ENCODE results near the gene MFSD6. TPM values are rescaled to one million over a fixed set of nuclear protein-coding genes. Genes with fewer than 3 reads are reported as not detected.

MFSD6 gene
- total and polyA plus RNA-seq, 2 of the 8 experiments (the other 6 are each of a cell fraction or from before 2014, with no cell fraction given), result 1.8 to 5.1 TPM

- no peaks in the 10 kb centered on the region for H3K27me3 ChIP-seq (replicated peaks in 1 of 4; ENCODE audit: control insufficient read depth in 3 of 4, extremely low read depth in 1 of 4, insufficient read depth in 3 of 4, low read length in 3 of 4)
- no peak overlapping the region for H3K4ac ChIP-seq (replicated peaks; ENCODE audit: insufficient read length, low read depth, low read length)
- no peak overlapping the region for H4K5ac ChIP-seq (ENCODE audit: insufficient read length, low read depth, low read length)
- no peak overlapping the region for H4K91ac ChIP-seq (replicated peaks; ENCODE audit: insufficient read length, low read length)
- H2BK120ac ChIP-seq (replicated peaks; ENCODE audit: low read depth, low read length), result no peak overlapping the region
- 90% methylated on average over 5 of the region's 5 CpGs; no CpG with 5 or more reads in 1 of the 2 experiments for WGBS, 2 experiments (ENCODE audit: extremely low coverage in 1 of 2, insufficient coverage in 1 of 2, insufficient read length in 1 of 2, insufficient replicate concordance in 2 of 2, low coverage in 1 of 2, low lambda C conversion rate in 2 of 2, missing lambda C conversion rate in 1 of 2)
- DNase-seq (ENCODE audit: low read depth in 1 of 2, low spot score in 2 of 2) (no peak), FAIRE-seq (no peak)
- H4K20me1 ChIP-seq (replicated peaks in 1 of 2; ENCODE audit: control insufficient read depth in 1 of 2, insufficient read depth in 2 of 2, low read length in 2 of 2), result no peaks in the 10 kb centered on the region
- no peaks in the 10 kb centered on the region for H3K79me2 ChIP-seq (ENCODE audit: control insufficient read depth in 1 of 2, insufficient read depth in 2 of 2, low read length in 2 of 2)
- H2AK5ac ChIP-seq (ENCODE audit: low read depth, low read length), result no peak overlapping the region
- no peak overlapping the region for H2BK5ac ChIP-seq (ENCODE audit: low read depth, low read length)
- H2AFZ ChIP-seq (ENCODE audit: low read length), result no peak overlapping the region
- H3K4me1 ChIP-seq (replicated peaks in 1 of 4; ENCODE audit: control insufficient read depth in 3 of 4, insufficient read depth in 4 of 4, low read length in 3 of 4), result peaks cover 0 to under 1% (median 0%) of the 10 kb centered on the region in 4 experiments; a peak in 1 of 7 replicates
- H3K18ac ChIP-seq (ENCODE audit: extremely low read depth, low read length), result no peak overlapping the region
- POLR2A ChIA-PET (ENCODE audit: partially characterized antibody), result no interaction called here
- H3K36me3 ChIP-seq (ENCODE audit: control insufficient read depth in 2 of 4, insufficient read depth in 4 of 4, low read length in 3 of 4), result no peaks in the 10 kb centered on the region
- no peak overlapping the region for H2BK15ac ChIP-seq (ENCODE audit: low read length)
- H3K9ac ChIP-seq (replicated peaks in 1 of 4; ENCODE audit: extremely low read depth in 1 of 4, low read depth in 3 of 4, low read length in 3 of 4), result no peak overlapping the region
- no peak overlapping the region for H3K23ac ChIP-seq (ENCODE audit: insufficient read length)
- no peak overlapping the region for H3K27ac ChIP-seq (ENCODE audit: low read depth, low read length)
- no peak overlapping the region for H2BK20ac ChIP-seq (ENCODE audit: low read length)
- H3K56ac ChIP-seq (replicated peaks; ENCODE audit: insufficient read length, low read depth, low read length), result no peak overlapping the region
- no peak overlapping the region for H4K8ac ChIP-seq (ENCODE audit: extremely low read depth, insufficient read depth, low read length)
- H3K9me3 ChIP-seq (ENCODE audit: insufficient read depth in 2 of 2, low read depth in 1 of 2, low read length in 1 of 2), result no peaks in the 10 kb centered on the region
- H2BK12ac ChIP-seq (ENCODE audit: low read depth, low read length), result no peak overlapping the region
- H3K4me2 ChIP-seq (ENCODE audit: insufficient read depth in 1 of 2, low read depth in 2 of 2, low read length in 2 of 2), result no peak overlapping the region
- CTCF ChIA-PET (ENCODE audit: partially characterized antibody), result interaction anchor here (1.1 to 4.5 kb wide), 3 partner anchors 10 to 18 kb away, joined by 3 to 17 read pairs (median 15); no protein-coding TSS in a partner anchor
- H3K79me1 ChIP-seq (ENCODE audit: low read depth, low read length), result no peaks in the 10 kb centered on the region
- H3K4me3 ChIP-seq (ENCODE audit: extremely low read depth in 1 of 4, insufficient read depth in 2 of 4, low read depth in 3 of 4, low read length in 4 of 4), result no peak overlapping the region
- H3K14ac ChIP-seq (ENCODE audit: insufficient read length), result no peak overlapping the region
- H3K23me2 ChIP-seq (ENCODE audit: low read depth, low read length), result no peaks in the 10 kb centered on the region
- TF ChIP-seq ATF3 (IDR thresholded peaks at IDR 0.05; ENCODE audit: insufficient read depth, low read depth, low read length), result no peak
- no peak for TF ChIP-seq HDAC2 (IDR thresholded peaks at IDR 0.05; ENCODE audit: borderline replicate concordance in 1 of 2, low read depth in 2 of 2, low read length in 2 of 2)
- no peak for TF ChIP-seq BACH1 (IDR thresholded peaks at IDR 0.05; ENCODE audit: low read length)
- TF ChIP-seq RFX5 (IDR thresholded peaks at IDR 0.05; ENCODE audit: borderline replicate concordance, low read depth, low read length), result no peak
- TF ChIP-seq TBP (IDR thresholded peaks at IDR 0.05; ENCODE audit: low read depth, low read length), result no peak
- no peak for TF ChIP-seq ZNF274 (IDR thresholded peaks at IDR 0.05; ENCODE audit: borderline replicate concordance, extremely low read depth, low read length)
- TF ChIP-seq EP300 (IDR thresholded peaks at IDR 0.05; ENCODE audit: borderline replicate concordance in 1 of 2, low read depth in 2 of 2, low read length in 2 of 2), result no peak
- no peak for TF ChIP-seq NRF1 (IDR thresholded peaks at IDR 0.05; ENCODE audit: low read depth, low read length)
- no peak for TF ChIP-seq SP1 (IDR thresholded peaks at IDR 0.05; ENCODE audit: low read depth, low read length)
- TF ChIP-seq SUZ12 (IDR thresholded peaks at IDR 0.05; ENCODE audit: low read length), result no peak
- TF ChIP-seq SP4 (IDR thresholded peaks at IDR 0.05; ENCODE audit: low read length), result no peak
- TF ChIP-seq POLR2AphosphoS5 (IDR thresholded peaks at IDR 0.05; ENCODE audit: low read depth, low read length), result no peak
- TF ChIP-seq SAP30 (IDR thresholded peaks at IDR 0.05; ENCODE audit: insufficient read depth, insufficient replicate concordance, low read length), result no peak
- no peak for TF ChIP-seq EGR1 (IDR thresholded peaks at IDR 0.05; ENCODE audit: borderline replicate concordance, low read depth, low read length)
Observed at GRCh38 chr2:190436557-190436956, 28.4 kb downstream of the MFSD6 start.
